ENCODE measurements around the gene EFL1.

EFL1 gene

GRCh38 chr15:82146990-82147461 lies 115.5 kb downstream of the EFL1 start:
- DNase-seq: no peak

DNA sequence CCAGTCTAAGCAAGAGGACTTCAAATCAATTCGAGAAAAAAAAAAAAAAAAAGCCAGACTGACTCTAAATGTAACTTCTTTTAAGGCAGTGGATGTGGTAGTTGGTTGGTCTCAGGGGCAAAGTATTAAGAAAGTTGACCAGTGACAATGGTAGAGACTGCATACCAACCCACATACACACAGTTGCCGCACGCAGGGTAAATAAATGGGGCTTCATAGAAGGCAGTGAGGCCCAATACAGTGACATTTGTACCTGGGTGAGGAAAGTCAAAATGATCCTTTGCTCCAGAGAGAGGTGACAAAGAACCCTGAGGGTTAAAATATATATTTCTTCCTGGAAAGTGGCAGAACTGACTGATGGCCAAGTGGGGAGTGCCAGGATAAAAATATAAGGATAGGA lies 116.0 kb downstream of the EFL1 start:
- DNase-seq: no peak

- no peak for DNase-seq
Measured at GRCh38 chr15:82143390-82144385, 118.8 kb downstream of the EFL1 start.

GRCh38 chr15:82140886-82141285 lies 121.6 kb downstream of the EFL1 start:
- DNase-seq: no peak

GRCh38 chr15:82139823-82140268 lies 122.7 kb downstream of the EFL1 start:
- no peak for DNase-seq

DNA sequence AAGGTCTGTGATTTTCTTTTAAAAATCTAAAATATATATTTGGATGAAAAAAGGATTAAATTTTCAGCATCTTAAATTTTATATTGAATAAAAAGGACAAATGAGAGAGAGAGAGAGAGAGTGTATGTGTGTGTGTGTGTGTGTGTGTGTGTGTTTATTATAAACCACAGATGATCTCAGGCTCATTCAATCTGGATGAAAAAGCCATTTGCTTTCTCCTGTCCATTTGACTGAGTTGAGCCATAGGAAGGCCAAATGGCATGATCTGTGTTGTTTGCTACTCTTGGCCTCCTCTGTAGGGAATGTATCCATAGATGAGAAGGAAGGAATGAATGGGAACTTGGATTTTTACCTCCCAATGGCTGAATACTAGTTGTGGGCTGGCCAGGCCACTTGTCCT lies 124.2 kb downstream of the EFL1 start:
- no peak for DNase-seq

- no peak for DNase-seq
Measured at GRCh38 chr15:82137261-82137660, 125.3 kb downstream of the EFL1 start.

- no peak for DNase-seq
Measured at GRCh38 chr15:82136120-82136519, 126.4 kb downstream of the EFL1 start.

- DNase-seq: no peak
Measured at GRCh38 chr15:82135638-82136037, 126.9 kb downstream of the EFL1 start.

DNA sequence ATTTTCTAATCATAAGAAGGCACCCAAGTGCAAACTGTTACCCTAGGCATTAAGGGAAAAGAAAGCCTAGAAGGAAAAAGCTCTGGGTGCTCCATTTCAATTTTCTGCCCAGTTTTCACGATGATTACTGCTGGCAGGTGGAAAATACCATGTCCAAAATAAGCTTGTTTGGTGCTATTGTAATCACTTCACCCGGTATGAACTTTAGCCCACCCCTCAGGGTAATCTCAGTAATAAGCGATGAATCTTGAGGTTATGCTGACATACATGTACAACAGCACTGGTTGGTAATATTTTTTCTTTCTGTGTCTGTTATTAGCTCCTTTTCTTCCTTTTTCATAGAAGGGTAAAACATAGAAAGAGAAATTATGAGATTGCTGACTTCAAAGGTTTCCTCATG lies 128.1 kb downstream of the EFL1 start:
- DNase-seq: no peak

- DNase-seq: no peak
Measured at GRCh38 chr15:82133251-82133650, 129.3 kb downstream of the EFL1 start.

GRCh38 chr15:82132742-82133141 lies 129.8 kb downstream of the EFL1 start:
- DNase-seq: no peak

GRCh38 chr15:82132096-82132495 lies 130.4 kb downstream of the EFL1 start:
- DNase-seq: no peak

- no peak for DNase-seq
Measured at GRCh38 chr15:82130248-82130647, 132.3 kb downstream of the EFL1 start.

DNA sequence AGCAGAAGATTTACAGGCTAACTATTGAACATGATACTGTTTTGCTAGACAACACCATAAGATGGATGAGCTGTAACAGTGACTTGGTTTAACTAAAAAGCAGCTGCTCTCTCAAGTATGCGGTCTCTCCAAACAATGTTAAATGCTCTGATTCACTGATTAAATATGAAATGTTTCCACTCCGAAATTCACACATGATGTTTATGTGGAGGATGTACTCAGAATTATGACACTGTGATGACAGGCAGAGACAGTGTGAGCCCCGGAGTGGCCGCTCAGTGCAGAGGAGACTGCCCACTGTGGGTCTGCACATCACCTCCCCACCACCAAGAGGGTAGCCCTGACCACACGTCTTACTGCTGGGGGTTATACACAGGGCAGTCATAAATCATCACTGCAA lies 132.8 kb downstream of the EFL1 start:
- no peak for DNase-seq

- DNase-seq: no peak
Measured at GRCh38 chr15:82129149-82129692, 133.3 kb downstream of the EFL1 start.

DNA sequence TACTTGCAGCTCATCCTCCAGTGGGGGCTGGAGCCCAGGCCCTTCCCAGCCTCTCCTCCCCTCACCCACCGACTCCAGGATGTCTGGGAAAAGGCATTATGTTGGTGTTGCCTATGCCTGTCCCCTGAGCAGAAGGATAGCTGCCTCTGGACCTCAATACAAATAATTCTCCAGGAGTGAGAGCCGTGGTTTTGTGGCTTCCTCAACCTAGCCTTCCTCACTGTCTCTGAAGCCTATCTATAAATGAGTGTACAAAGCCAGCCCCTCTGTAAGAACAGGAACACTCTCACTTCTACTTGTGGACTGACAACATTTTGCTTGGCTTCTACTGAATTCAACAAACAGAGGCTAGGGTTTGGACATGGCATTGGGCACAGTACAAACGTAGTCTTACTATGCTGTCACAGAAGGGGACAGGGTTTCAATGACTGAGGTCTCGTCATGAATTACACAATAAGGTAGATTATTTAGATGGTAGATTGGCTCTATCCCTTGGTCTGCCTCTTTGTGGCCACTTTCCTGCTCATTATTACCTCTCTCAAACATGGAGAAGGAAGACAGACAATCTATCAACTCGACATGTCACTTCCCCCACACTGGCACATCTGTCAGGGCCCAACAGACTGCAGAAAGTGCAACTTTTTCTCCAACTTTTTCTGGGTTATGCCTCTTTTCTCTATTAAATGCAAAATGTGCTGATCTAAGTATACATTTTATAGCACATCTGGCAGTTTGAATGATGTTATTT lies 134.0 kb downstream of the EFL1 start:
- DNase-seq: no peak

DNA sequence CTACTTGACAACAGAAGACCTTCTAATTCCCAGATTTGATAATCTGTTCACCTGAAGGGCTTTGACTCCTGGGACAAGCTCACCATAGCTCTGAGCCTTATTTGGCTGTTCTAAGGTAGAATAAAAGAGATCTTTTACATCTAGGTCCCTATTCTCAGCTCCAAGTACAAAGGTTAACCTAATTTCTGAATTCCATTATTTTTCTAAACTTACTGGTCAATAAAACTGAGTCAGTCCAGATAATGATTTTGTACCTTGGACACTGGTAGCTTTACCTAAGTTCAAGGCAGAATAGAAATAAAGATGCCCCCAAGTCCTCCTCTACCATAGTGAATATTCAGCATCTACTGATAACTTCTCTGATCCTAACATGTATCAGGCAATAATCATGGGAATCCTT lies 135.0 kb downstream of the EFL1 start:
- no peak for DNase-seq

- DNase-seq: no peak
Measured at GRCh38 chr15:82126346-82126745, 136.2 kb downstream of the EFL1 start.

DNA sequence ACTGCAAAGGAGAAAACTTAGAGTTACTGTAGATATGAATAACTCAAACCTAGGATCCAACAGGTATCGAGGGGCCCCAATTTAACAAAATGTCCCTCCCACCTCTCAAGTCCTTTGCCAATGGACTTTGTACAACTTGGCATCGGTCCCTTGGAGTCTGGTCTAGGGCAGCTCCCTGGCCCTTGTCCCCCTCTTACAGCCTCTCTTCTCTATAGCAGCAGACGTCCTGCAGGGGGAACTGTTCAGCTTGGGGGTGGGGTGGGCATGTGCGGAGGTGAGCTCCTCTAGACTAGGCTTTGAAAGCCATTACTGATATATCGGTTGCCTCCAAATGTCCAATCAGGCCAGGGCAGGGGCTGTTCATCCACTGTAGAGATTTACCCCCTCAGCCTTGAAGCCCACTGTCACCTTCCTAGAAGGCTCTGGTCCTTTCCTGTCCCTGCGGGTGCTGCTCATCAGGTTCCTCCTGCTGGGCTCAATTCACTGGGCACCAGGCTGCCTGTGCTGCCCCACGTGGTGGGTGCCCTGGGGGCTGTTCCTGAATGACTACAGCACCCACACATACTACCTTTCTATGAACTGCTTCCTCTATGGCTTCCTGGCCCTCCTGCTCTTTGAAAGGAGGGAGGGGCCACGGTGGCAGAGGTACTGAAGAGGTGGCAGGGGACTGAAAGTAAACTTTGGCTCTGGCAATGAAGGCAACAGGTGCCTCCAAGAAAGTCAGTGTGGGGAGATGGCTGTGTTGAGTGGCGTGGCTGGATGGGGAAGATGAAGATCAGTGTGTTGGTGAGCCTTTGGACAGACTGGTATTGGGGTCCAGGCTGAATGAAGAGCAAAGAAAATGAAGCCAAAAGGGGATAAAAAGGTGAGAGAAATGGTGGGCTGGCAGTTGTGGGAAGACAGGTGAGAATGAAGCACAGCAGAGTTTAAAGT lies 137.9 kb downstream of the EFL1 start:
- no peak for DNase-seq

DNA sequence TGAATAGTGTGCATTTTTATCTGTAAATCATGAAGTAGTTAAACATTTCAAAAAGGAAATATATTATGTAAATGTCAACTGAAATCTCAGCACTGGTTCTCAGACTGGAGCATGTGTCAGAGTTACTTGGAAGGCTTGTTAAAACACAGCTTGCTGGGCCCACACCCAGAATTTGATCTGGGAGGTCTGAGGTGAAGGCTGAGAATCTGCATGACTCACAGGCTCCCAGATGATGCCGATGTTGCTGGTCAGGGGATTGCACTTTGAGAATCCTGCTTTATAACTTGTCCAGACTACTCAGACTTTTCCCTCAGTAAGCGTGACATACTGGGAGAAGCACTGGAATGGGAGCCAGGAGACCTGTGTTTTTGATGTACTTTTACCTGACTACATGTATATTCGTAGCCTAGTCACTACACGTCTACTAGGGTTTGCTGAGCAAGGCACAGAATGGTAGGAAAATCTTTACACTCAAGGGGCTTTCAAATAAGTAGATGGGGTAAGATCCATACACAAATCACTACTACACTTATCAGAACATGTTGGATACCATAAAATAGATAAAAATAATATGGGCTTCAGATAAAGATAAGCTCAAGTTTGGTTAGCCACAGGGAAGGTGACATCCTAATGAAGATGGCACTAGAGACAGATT lies 139.7 kb downstream of the EFL1 start:
- DNase-seq: no peak

DNA sequence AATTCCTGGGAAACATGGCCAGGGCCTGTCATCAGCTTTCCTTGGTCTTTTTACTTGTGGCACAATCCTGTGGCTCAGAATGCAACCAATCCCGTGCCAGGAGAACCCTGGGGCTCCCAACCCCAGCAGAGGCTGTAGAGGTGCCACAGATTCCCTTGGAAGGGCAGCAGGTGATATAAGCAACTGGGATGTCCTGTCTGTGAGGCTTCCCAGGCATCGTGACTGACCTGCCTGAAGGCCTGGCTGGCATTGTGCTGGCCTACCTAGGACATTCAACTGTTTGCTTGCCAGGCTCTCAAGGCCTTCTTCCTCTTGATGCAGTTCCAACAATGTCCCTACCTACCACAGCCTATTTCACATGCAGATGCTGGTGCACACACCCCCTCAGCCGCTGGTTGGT lies 144.5 kb downstream of the EFL1 start:
- no peak for DNase-seq
